IMR-90 (cell line): ENCODE data around the gene PTPRN2. TPM values are rescaled to one million over a fixed set of nuclear protein-coding genes. Genes with fewer than 3 reads are reported as not detected.

ENCODE experiments used
- ATAC-seq: fragments of 200-7000 bp; cut with Tn5 transposase; 2 replicates; pipeline ENCODE4 v1.9.1; 2020; ENCODE audit warnings: low read depth, mild to moderate bottlenecking, moderate library complexity
- BruUV-seq: library from RNA; stranded (reverse); fragments of 400-500 nt; replicated peaks from 2 replicates; lab custom pipeline; 2021; lab: Mats Ljungman, UMichigan
- CTCF ChIA-PET: fragments of 300-600 bp; formaldehyde crosslinking; extraction: SDS; loops from one replicate; lab custom pipeline; 2021; ENCODE audit warnings: antibody characterized with exemption; lab: Yijun Ruan, JAX
- POLR2A ChIA-PET: fragments of 300-600 bp; sonication (Branson Sonifier 250); formaldehyde crosslinking; loops from one replicate; lab custom pipeline; 2022; ENCODE audit warnings: antibody characterized with exemption; ENCODE audit not compliant: unreplicated experiment; lab: Charles Lee
- DNase-seq: peaks from one replicate; pipeline ENCODE4 v3.0.0; 2013
- H2AFZ ChIP-seq: replicated peaks from 2 replicates; pipeline ENCODE3; 2013; ENCODE audit warnings: low read length, mild to moderate bottlenecking; ENCODE audit not compliant: poor library complexity
- H2AK5ac ChIP-seq: 2 replicates; pipeline ENCODE4 v1.6.1; 2013; ENCODE audit warnings: low read depth, low read length, inconsistent platforms
- H2AK9ac ChIP-seq: replicated peaks from 2 replicates; pipeline ENCODE3; 2013; ENCODE audit warnings: mild to moderate bottlenecking, low read depth, low read length, moderate library complexity; ENCODE audit not compliant: poor library complexity
- H2BK120ac ChIP-seq: 2 replicates; pipeline ENCODE4 v1.6.1; 2013; ENCODE audit warnings: low read depth, low read length, inconsistent platforms
- H2BK15ac ChIP-seq: 3 replicates; pipeline ENCODE4 v1.6.1; 2013; ENCODE audit warnings: low read depth, low read length, inconsistent platforms
- H2BK20ac ChIP-seq: 2 replicates; pipeline ENCODE4 v1.6.1; 2013; ENCODE audit warnings: low read depth, mild to moderate bottlenecking, inconsistent platforms, low read length, moderate library complexity
- H2BK5ac ChIP-seq: 2 replicates; pipeline ENCODE4 v1.6.1; 2013; ENCODE audit warnings: mild to moderate bottlenecking, low read depth, low read length, inconsistent platforms; ENCODE audit not compliant: poor library complexity, severe bottlenecking
- H3K14ac ChIP-seq: replicated peaks from 2 replicates; pipeline ENCODE4 v1.6.1; 2013; ENCODE audit warnings: low read depth, low read length, inconsistent platforms
- H3K18ac ChIP-seq: 2 replicates; pipeline ENCODE4 v1.6.1; 2013; ENCODE audit warnings: low read depth, low read length, control low read depth
- H3K23ac ChIP-seq: 2 replicates; pipeline ENCODE4 v1.6.1; 2013; ENCODE audit warnings: low read depth, low read length, inconsistent platforms
- H3K27ac ChIP-seq: 2 replicates; pipeline ENCODE4 v1.5.1; 2013; ENCODE audit warnings: mild to moderate bottlenecking, control low read depth, low read length; ENCODE audit not compliant: insufficient read depth
- H3K27me3 ChIP-seq: 2 replicates; pipeline ENCODE4 v1.6.1; 2013; ENCODE audit warnings: low read length; ENCODE audit not compliant: control insufficient read depth, insufficient read depth
- H3K36me3 ChIP-seq: 2 replicates; pipeline ENCODE4 v1.6.1; 2013; ENCODE audit warnings: low read length, mixed read lengths; ENCODE audit not compliant: control insufficient read depth, insufficient read depth
- H3K4ac ChIP-seq: 2 replicates; pipeline ENCODE4 v1.6.1; 2013; ENCODE audit warnings: low read depth, low read length, inconsistent platforms
- H3K4me1 ChIP-seq: 2 replicates; pipeline ENCODE4 v1.6.1; 2013; ENCODE audit warnings: low read length, mixed read lengths; ENCODE audit not compliant: control insufficient read depth, insufficient read depth
- H3K4me2 ChIP-seq: 2 replicates; pipeline ENCODE4 v1.6.1; 2013; ENCODE audit warnings: low read depth, mild to moderate bottlenecking, control low read depth, low read length, moderate library complexity
- H3K4me3 ChIP-seq: 2 replicates; pipeline ENCODE4 v1.5.1; 2013; ENCODE audit warnings: low read depth, mild to moderate bottlenecking, control low read depth, low read length, moderate library complexity; ENCODE audit not compliant: insufficient read depth
- H3K56ac ChIP-seq: 2 replicates; pipeline ENCODE4 v1.6.1; 2013; ENCODE audit warnings: low read length, inconsistent platforms; ENCODE audit not compliant: insufficient read depth; ENCODE audit errors: extremely low read depth
- H3K79me1 ChIP-seq, 2 experiments: 2 replicates each; pipeline ENCODE4 v1.6.1; 2013; ENCODE audit warnings: low read length in 2 of 2, inconsistent platforms in 1 of 2, low read depth in 1 of 2
- H3K9ac ChIP-seq: 2 replicates; pipeline ENCODE4 v1.6.1; 2013; ENCODE audit warnings: low read depth, low read length, control low read depth
- H3K9me1 ChIP-seq: 2 replicates; pipeline ENCODE4 v1.6.1; 2013; ENCODE audit warnings: low read length, inconsistent platforms; ENCODE audit not compliant: insufficient read depth
- H3K9me3 ChIP-seq: 2 replicates; pipeline ENCODE4 v1.6.1; 2013; ENCODE audit warnings: low read length; ENCODE audit not compliant: control insufficient read depth, insufficient read depth
- H4K20me1 ChIP-seq: 2 replicates; pipeline ENCODE4 v1.6.1; 2013; ENCODE audit warnings: low read length, inconsistent platforms; ENCODE audit not compliant: insufficient read depth
- H4K5ac ChIP-seq: 2 replicates; pipeline ENCODE4 v1.6.1; 2013; ENCODE audit warnings: mild to moderate bottlenecking, low read depth, low read length, control low read depth
- H4K8ac ChIP-seq, 2 experiments: 2 replicates each; pipeline ENCODE4 v1.6.1; 2013; ENCODE audit warnings: low read depth in 2 of 2, low read length in 2 of 2, control low read depth in 1 of 2, inconsistent platforms in 1 of 2
- H4K91ac ChIP-seq: 2 replicates; pipeline ENCODE4 v1.6.1; 2013; ENCODE audit warnings: low read depth, low read length, inconsistent platforms; ENCODE audit not compliant: insufficient read depth
- MXI1 ChIP-seq: IDR thresholded peaks from 2 replicates; pipeline ENCODE4 v1.6.1; 2012; ENCODE audit warnings: low read depth, mild to moderate bottlenecking, low read length, moderate library complexity, borderline replicate concordance
- POLR2A ChIP-seq: IDR thresholded peaks from 2 replicates; pipeline ENCODE4 v1.6.1; 2012; ENCODE audit warnings: mild to moderate bottlenecking, low read depth, low read length
- RAD21 ChIP-seq: IDR thresholded peaks from 2 replicates; pipeline ENCODE4 v1.6.1; 2012; ENCODE audit warnings: low read length, improper control_type of control experiment
- SMC3 ChIP-seq: fragments of 150-350 bp; IDR thresholded peaks from 2 replicates; pipeline ENCODE4 v1.6.1; 2016; ENCODE audit warnings: low read depth, mild to moderate bottlenecking, antibody characterized with exemption, low read length, moderate library complexity
- WGBS, 2 experiments: methylation state at CpG; one replicate each; pipeline versions ENCODE4 v1.1.5 to v1.1.7; 2013; ENCODE audit warnings: missing lambda C conversion rate in 2 of 2; ENCODE audit not compliant: insufficient read length in 1 of 2; ENCODE audit errors: extremely low coverage in 2 of 2; 5-methylcytosine and 5-hydroxymethylcytosine counted together
- dilution Hi-C: fragments of 300-500 bp; cut with HindIII; formaldehyde crosslinking; loops from one replicate; pipeline ENCODE4 v1.14.3; 2018; ENCODE audit warnings: low sequenced_read_pairs; ENCODE audit not compliant: unreplicated experiment
- in situ Hi-C: fragments of 300-500 bp; cut with MboI; formaldehyde crosslinking; loops from 3 replicates; pipeline ENCODE4 v1.14.3; 2019; ENCODE audit warnings: low sequenced_read_pairs, inconsistent platforms, mixed read lengths
- intact Hi-C: fragments of 100-400 bp; cut with micrococcal nuclease; formaldehyde crosslinking; loops from 2 replicates; pipeline ENCODE4 v1.10.0; 2022
- polyA plus RNA-seq, 3 experiments: library from polyadenylated mRNA; depleted of rRNA; stranded (reverse); fragments of >200 nt; gene quantifications; 2 replicates each; pipeline ENCODE4 v1.2.3, GENCODE V29; 2012; ENCODE audit warnings: low replicate concordance in 1 of 3
- total RNA-seq: library from RNA; depleted of rRNA; stranded (reverse); fragments of >200 nt; gene quantifications from 2 replicates; pipeline ENCODE4 v1.2.3, GENCODE V29; 2012
- TF ChIP-seq, protein P1 (sequence below): fragments of 150-350 bp; IDR thresholded peaks from 2 replicates; pipeline ENCODE4 v1.6.1; 2017; ENCODE audit warnings: mild to moderate bottlenecking, antibody characterized with exemption, low read length, low read depth
- TF ChIP-seq, protein P2 (sequence below): conservative IDR thresholded peaks from 2 replicates; pipeline ENCODE4 v1.5.1; 2012; ENCODE audit warnings: mild to moderate bottlenecking, low read depth, low read length, improper control_type of control experiment

The PTPRN2 gene
- total and polyA plus RNA-seq, 2 of the 4 experiments (the other 2 are of a cell fraction): 0.03 TPM; not detected in 1

DNA sequence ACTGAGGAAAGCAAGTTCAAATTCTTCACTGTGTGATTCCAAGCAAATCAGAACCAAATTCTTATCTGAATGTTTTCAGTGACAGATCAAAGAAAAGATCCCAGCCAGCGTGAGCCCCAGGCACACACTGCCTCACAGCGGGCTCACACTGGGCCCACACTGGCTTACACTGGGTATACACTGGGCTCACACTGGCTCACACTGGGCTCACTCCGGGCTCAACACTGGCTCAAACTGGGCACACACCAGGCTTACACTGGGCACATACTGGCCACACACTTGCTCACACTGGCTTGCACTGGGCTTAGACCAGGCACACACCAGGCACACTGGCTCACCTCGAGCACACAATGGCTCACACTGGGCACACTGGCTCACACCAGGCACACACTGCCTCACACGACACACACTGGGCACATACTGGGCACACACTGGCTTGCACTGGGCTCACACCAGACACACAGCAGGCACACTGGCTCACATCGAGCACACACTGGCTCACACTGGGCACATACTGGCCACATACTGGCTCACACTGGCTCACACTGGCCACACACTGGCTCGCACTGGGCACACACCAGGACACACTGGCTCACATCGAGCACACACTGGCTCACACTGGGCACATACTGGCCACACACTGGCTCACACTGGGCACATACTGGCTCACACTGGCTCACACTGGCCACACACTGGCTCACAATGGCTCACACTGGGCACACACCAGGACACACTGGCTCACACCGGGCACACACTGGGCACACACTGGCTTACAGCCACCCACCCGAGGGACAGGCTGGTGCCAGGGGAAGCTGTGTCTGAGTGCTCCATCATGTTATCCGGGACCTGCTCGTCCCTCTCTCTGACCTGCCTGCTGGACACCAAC is 156.3 kb downstream of the PTPRN2 start:
- 49% methylated on average over 8 of the region's 12 CpGs; no CpG with 5 or more reads in 1 of the 2 experiments for WGBS, 2 experiments
- BruUV-seq: no TSS peak

More for the DNA sequence above, 156.3 kb downstream of the PTPRN2 start:
- ChIA-PET CTCF (no interaction called here), POLR2A (no interaction called here)
- Histone ChIP-seq H3K4me1 (no peaks in the 10 kb centered on the region), H4K91ac (no peak overlapping the region), H2AK9ac (no peak overlapping the region), H4K8ac (no peak overlapping the region), H3K56ac (no peak overlapping the region), H2BK5ac (no peak overlapping the region), H3K4me3 (no peak overlapping the region), H2BK120ac (no peak overlapping the region), H3K9me1 (no peaks in the 10 kb centered on the region), H3K18ac (no peak overlapping the region), H2BK20ac (no peak overlapping the region), H3K23ac (no peak overlapping the region), H3K27me3 (no peaks in the 10 kb centered on the region), H4K20me1 (no peaks in the 10 kb centered on the region), H2BK15ac (no peak overlapping the region), H3K9ac (no peak overlapping the region), H3K9me3 (peaks cover 43% of the 10 kb centered on the region), H3K36me3 (no peaks in the 10 kb centered on the region), H3K4me2 (no peak overlapping the region), H2AK5ac (no peak overlapping the region), H3K79me1 (no peaks in the 10 kb centered on the region), H4K5ac (no peak overlapping the region), H3K4ac (no peak overlapping the region), H2AFZ (no peak overlapping the region), H3K27ac (no peak overlapping the region), H3K14ac (no peak overlapping the region)
- TF ChIP-seq MXI1: no peak
- TF ChIP-seq, protein P1, sequence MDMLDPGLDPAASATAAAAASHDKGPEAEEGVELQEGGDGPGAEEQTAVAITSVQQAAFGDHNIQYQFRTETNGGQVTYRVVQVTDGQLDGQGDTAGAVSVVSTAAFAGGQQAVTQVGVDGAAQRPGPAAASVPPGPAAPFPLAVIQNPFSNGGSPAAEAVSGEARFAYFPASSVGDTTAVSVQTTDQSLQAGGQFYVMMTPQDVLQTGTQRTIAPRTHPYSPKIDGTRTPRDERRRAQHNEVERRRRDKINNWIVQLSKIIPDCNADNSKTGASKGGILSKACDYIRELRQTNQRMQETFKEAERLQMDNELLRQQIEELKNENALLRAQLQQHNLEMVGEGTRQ: no peak
- TF ChIP-seq, protein P2, sequence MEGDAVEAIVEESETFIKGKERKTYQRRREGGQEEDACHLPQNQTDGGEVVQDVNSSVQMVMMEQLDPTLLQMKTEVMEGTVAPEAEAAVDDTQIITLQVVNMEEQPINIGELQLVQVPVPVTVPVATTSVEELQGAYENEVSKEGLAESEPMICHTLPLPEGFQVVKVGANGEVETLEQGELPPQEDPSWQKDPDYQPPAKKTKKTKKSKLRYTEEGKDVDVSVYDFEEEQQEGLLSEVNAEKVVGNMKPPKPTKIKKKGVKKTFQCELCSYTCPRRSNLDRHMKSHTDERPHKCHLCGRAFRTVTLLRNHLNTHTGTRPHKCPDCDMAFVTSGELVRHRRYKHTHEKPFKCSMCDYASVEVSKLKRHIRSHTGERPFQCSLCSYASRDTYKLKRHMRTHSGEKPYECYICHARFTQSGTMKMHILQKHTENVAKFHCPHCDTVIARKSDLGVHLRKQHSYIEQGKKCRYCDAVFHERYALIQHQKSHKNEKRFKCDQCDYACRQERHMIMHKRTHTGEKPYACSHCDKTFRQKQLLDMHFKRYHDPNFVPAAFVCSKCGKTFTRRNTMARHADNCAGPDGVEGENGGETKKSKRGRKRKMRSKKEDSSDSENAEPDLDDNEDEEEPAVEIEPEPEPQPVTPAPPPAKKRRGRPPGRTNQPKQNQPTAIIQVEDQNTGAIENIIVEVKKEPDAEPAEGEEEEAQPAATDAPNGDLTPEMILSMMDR: no peak
- TF ChIP-seq RAD21: no peak
- no peak for TF ChIP-seq SMC3
- no peak for TF ChIP-seq POLR2A
- no peak for DNase-seq
- in situ Hi-C loops: no loop called here
- ATAC-seq: no peak
- dilution Hi-C loops: no loop called here
- intact Hi-C loops: no loop called here
